GM18909 (cell line): Measurements from ENCODE around the gene ENTPD7.
"Not testable (repeated sequence)": the region's sequence is repeated elsewhere in the genome, so short reads cannot be mapped to it uniquely, and the experiment has no call there.

Experiments
- ATAC-seq: cut with Tn5 transposase; IDR thresholded peaks from one replicate; pipeline ENCODE4 v1.9.1; 2021; ENCODE audit warnings: mild to moderate bottlenecking; ENCODE audit not compliant: unreplicated experiment, poor library complexity

ENTPD7 gene

DNA sequence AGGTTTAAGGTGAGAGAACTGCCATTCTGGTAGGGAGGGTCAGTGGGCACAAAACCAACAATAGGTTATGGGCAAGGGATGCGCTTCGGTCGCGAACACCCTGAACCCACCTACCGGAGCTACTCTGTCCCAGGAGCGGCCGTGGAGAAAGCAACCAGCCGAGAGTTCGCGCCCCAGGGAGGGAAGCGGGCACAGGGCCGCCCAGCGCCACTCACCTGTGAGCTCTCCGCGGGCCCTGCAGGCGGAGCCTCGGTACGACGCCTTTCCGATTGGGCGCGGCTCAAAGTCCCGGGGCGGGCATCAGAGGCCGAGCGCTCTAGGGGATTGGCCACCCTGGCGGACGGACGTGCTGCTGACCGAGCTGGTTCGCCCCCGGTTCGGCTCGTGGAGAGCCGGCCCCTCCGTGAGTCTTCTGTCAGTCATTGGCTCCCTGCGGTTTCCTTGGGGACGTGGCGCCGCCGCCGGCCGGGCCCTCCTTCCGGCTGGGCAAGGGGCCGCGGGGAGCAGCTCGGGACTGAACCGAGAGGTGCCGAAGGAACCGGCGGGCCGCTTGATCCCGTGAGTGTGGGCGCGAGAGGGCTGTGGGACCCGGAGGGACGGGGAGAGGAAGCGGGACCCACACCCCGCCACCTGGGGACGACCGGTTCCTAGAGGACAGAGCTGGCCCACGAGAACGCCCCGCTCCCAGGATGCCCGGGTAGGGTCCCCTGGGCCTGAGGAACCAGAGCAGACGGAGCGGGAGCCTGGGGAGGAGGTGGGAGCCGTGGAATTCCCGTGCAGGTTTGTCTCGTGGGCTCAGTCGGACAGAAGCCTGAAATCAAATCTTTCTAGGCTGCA, at the start of gene ENTPD7:
Gene ENTPD7 (plus strand): TSS at position 479 of the 837 bp plus-strand sequence. CDS start 448 bp downstream, outside the sequence.
- peak; percentile 99 for ATAC-seq

GRCh38 chr10:99610221-99610620, 49.1 kb upstream of the ENTPD7 start:
- no peak for ATAC-seq

GRCh38 chr10:99611326-99611725, 48.0 kb upstream of the ENTPD7 start:
- no peak for ATAC-seq

DNA sequence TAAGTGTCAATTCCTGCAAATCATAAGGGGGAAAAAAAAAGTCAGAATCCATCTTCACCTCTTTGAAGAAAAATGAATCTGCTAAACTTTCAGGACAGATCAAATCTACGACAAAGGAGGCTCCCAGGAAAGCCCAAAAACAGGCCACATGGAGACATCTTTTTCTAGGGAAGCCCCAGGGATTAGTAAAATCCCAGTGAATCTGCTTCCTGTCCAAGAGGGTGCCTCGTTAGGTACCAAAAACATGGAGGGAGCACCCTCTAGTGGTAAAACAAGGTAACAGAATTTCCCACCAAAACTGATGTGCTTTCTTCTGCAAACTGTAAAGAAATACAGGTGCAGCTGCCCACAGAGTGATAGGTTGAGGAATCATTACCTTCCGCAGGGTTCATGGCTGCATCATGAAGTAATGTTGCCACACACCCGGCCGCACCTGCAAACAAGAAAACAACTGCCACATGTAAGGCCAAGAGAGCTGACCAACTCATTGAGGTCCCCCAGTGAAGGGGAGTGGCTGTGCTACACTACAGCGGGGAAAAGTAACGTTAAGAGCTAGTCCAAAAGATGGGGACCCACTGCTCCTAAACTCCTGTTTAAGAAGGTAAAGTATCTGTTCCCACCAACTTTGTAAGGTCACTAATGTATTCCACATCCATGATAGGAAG, 47.0 kb upstream of the ENTPD7 start:
- peak; percentile 59 for ATAC-seq

DNA sequence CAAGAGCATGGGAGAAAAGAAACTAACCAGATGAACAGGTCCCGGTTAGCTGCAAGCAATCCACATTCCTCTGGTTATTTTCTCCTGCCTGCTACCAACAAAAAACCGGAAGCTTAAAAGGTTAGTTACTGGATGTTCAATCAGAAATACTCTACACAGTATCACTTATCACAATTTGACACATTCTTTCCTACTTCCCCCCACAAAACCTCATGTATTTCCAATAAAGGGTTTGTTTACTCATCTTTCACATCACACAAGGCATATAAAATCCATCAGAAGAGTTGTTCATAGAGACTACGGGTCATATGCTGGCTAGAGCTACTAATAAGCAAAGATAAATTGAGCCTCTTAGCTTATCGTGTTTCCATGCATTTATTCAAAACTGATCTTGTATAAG, 43.9 kb upstream of the ENTPD7 start:
- ATAC-seq: no peak

DNA sequence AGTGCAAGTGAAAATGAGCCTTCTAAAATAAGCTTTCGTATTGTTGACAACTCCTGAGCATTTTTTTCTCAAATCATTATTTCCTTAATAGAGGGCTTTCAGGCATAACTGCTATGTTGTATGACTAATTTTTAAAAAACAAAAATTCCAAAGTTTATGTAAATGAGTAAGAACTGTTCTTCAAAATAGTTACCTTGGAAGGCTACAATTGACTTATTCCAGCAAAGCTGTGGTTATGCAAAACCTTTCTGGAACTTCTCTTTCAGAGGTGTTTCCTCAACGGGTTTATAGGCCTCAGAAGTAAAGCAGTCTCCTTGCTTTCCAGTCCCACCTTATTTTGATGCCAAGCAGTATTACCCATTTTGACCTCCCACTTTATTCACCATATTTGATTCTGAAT, 41.6 kb upstream of the ENTPD7 start:
- ATAC-seq: no peak

GRCh38 chr10:99619090-99619800, 40.1 kb upstream of the ENTPD7 start:
- no peak for ATAC-seq

DNA sequence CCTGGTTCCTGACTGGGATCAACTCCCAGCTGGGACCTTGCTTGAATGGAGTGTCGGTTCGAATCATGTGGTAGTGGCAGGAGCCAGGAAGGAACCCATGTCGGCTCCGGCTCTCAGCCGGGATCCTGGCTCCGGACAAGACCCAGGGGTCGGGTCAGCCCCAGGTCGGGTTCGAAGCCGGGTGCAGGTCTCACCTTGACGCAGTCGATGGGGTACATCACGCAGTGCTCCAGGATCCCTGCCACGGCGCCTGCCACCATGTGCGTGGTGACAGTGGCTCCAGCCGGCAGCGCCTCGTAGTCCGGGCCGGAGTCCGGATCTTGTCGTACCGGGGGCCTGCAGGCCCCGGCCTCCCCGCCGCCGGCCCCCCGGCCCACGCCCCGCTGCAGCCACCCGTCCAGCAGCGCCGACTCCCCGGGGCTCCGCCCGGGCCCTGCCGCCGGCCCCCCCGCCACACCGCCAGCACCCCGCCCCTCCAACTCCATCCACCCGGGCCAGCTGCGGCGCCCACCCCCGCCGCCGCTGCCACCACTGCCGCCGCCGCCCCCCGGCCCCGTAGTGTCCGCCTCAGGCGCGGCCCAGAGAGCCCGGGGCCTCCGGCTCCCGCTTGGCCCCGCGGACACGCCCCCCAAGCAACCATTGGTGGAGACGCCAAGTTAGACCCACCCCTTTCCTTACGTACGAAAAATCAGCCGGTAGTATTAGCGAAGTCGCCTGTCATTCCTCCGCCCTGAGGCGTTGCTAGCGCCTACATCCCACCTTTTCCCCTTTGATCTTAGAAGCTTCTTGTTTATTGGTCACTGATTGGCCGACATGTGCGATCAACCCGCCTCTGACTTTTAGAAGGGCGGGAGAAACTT, 39.2 kb upstream of the ENTPD7 start, which contains the start of gene SLC25A28:
Gene SLC25A28 (minus strand): TSS at position 589 of the 860 bp plus-strand sequence. CDS start 104 bp downstream, at position 485.
- peak; percentile 84 for ATAC-seq

DNA sequence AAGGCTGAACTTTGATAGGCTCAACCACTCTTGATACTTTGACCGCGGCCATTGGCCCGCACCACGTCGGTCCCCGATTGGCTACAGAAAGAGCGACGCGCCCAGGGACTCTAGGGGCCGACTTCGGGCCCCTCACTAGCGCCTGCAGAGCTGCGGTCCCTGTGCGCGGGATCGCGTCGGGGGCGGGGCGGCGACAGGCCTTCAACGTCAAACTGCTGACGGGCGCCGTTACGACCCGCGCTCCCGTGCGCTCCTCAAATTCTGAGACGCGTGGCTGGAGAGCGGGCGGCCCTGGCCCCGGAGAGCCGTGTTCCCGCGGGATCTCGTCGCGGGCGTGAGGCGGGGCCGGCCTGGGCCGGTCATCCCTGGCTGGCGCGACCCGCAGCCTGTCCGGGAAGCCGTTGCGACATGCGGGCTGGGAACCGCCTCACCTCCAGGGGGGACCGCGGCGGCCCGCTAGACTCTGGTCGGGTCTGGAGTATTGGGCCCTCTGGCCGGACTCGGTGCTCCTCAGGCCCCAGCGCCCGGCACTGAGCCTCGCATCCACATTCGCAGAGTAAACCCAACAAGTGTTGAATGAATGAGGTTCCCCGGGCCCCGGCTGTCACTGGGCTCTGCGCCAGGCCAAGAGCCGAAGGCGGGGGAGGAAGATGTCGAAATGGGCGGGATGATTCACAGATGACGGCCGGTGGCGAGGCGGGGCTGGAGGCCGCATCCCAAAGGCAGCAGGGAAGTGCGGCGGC, 38.4 kb upstream of the ENTPD7 start:
- ATAC-seq: peak; percentile 90

GRCh38 chr10:99621454-99622251, 37.7 kb upstream of the ENTPD7 start:
- no peak for ATAC-seq

DNA sequence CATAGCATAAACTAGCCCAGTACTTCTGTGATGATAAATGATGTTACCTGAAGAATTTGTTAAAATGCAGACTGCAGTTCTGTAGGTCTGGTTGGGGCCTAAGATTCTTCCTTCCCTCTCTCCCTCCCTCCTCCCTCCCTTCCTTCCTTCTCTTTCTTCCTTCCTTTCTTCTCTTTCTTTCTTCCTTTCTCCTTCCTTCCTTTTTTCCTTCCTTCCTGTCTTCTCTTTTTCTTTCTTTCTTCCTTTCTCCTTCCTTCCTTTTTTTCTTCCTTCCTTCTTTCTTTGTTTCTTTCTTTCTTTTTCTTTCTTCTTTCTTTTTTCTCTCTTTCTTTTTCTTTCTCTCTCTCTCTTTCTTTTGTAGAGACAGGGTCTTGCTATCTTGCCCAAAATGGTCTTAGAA, 35.4 kb upstream of the ENTPD7 start:
- no peak for ATAC-seq

DNA sequence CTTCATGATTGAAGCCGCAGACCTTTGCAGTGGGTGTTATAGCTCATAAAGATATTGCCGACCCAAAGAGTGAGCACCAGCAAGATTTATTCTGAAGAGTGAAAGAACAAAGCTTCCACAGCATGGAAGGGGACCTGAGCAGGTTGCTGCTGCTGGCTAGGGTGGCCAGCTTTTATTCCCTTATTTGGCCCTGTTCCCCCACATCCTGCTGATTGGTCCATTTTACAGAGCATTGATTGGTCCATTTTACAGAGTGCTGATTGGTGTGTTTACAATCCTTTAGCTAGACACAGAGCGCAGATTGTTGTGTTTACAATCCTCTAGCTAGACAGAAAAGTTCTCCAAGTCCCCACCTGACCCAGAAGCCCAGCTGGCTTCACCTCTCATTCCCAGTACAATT, 34.2 kb upstream of the ENTPD7 start:
- ATAC-seq: not testable (repeated sequence)

GRCh38 chr10:99628923-99629624, 30.2 kb upstream of the ENTPD7 start:
- ATAC-seq: no peak

GRCh38 chr10:99629625-99629978, 29.7 kb upstream of the ENTPD7 start:
- no peak for ATAC-seq

DNA sequence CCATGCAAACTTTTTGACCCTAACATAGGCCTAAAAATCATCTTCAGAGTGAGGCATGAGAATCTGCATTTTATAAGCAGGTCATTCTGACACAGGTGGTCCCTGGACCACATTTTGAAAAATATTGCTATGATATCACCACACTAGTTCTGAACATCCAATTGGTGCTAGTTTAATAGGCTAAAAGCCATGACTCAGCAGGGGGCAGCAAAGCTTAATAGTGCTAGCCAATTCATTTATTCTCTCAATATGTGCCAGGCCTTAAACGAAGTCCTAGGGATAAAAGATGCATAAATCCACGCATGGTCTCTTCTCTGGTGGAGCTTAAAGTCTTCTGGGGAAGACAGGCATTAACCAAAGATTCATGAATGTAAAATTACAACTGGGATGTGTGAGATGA, 28.9 kb upstream of the ENTPD7 start:
- ATAC-seq: no peak

- ATAC-seq: no peak
These were observed 28.3 kb upstream of the ENTPD7 start for GRCh38 chr10:99630991-99631390.

DNA sequence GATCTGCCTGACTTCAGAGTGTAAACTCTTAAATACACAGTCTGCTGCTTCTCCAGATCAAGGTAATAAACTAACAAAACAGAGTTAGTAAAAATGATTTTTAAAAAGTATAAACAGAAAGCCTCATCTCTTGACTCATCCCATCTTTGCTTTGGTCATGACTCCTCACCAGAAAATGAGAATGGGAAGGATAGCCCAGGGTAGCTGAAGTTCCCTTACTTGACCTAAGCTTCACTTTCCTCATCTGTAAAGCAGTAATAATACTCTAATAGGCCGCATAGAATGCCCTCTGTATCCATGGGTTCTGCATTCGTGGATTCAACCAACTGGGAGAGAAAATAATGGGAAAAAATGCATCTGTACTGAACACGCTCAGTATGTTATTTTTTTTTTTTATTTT, 27.8 kb upstream of the ENTPD7 start:
- ATAC-seq: no peak

- no peak for ATAC-seq
These were observed 25.5 kb upstream of the ENTPD7 start for GRCh38 chr10:99633832-99634231.
